ENCODE data around the gene ARL11.

ARL11 gene

DNA sequence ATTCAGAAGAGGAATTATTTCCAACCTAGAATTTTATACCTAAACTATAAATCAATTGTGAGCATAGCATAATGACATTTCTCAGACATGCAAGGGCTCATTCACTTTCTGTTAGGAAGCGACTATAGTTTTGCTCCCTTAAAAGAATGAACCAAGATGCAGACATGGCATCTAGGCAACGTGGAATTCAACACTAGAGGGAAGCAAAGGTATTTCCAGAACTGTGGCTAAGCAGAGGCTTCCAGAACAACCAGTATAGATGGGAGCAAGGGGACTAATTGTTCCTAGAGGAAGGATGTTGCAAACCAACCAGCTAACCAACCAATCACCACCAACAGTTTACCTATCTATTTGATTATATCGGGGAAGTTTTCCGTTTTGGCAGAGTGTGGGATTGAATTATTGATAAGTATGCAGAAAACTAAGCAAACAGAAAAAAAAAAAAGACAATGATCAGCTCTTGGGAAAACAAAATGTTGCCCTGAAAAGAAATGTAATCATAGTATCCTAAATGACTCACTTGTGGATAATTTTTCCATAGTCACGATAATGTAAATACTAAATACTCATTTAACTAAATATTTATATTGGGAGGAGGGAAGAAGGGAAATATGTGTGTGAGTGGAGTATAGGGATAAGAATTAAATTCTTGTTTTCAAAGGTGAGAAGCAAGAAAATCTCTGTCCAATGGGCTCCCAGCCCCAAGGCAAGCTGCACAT is 21.1 kb downstream of the ARL11 start:
- DNase-seq: no peak
- TF ChIP-seq POLR2A (IDR thresholded peaks at IDR 0.05; ENCODE audit: low read length) (no peak), GATA1 (IDR thresholded peaks at IDR 0.05; ENCODE audit: low read depth, low read length) (no peak)

DNA sequence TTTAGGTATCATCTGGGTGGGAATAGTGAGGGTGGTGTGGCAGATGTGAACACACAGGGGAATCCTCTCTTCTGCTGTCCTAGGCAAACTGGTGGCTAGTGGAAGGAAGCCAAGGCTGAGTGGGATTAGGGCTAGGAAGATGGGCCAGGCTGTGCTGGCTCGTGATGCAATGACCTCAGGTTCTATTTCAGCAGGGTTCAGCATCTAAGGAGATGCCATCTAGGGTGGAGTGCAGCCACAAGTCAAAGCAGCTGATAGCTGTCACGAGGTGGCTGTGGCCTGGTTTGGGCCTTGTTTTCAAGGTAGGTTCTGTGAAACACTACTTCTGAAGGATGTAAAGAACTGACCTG is 21.6 kb downstream of the ARL11 start:
- no peak for TF ChIP-seq GATA1 (IDR thresholded peaks at IDR 0.05; ENCODE audit: low read depth, low read length)
- no peak for TF ChIP-seq POLR2A (IDR thresholded peaks at IDR 0.05; ENCODE audit: low read length)
- DNase-seq: peak in 1 of 2 experiments; percentile 15

DNA sequence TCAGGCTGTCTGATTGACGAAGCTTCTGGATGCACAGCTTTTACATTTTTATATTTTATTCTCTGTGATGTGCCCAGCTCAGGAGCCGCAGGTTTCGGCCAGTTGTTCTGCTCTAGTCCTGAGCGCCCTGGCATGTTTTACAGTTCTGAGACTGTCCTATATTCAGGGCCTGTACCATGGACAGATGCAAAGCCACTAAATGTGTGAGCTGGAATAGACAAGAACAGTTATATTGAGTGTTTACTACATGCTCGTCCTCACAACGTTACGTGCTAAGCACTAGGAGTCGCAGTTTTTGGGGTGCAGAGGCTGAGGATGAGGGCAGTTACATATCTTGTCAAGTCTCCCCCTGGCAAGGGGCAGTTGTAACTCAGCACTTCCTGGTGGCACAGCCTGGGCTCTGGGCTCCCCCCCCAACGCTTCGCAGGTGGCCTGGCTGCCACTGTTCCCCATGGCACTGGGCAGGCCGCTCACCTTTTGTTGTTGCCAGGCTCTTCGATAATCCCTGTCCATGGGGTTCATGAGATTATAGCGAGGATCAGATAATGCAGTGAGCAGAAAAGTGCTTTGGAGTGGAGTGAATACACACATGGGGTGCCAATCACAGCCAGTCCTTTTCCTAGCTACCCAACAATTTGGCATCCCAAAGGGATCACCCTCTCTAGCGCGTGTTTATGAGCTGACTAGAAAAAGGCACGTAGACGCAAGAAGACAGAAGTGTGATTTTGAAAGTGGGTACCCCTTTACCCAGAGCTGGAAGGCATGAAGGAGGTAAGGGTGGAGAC is 23.5 kb downstream of the ARL11 start:
- DNase-seq: no peak
- no peak for TF ChIP-seq GATA1 (IDR thresholded peaks at IDR 0.05; ENCODE audit: low read depth, low read length)
- no peak for TF ChIP-seq POLR2A (IDR thresholded peaks at IDR 0.05; ENCODE audit: low read length)

DNA sequence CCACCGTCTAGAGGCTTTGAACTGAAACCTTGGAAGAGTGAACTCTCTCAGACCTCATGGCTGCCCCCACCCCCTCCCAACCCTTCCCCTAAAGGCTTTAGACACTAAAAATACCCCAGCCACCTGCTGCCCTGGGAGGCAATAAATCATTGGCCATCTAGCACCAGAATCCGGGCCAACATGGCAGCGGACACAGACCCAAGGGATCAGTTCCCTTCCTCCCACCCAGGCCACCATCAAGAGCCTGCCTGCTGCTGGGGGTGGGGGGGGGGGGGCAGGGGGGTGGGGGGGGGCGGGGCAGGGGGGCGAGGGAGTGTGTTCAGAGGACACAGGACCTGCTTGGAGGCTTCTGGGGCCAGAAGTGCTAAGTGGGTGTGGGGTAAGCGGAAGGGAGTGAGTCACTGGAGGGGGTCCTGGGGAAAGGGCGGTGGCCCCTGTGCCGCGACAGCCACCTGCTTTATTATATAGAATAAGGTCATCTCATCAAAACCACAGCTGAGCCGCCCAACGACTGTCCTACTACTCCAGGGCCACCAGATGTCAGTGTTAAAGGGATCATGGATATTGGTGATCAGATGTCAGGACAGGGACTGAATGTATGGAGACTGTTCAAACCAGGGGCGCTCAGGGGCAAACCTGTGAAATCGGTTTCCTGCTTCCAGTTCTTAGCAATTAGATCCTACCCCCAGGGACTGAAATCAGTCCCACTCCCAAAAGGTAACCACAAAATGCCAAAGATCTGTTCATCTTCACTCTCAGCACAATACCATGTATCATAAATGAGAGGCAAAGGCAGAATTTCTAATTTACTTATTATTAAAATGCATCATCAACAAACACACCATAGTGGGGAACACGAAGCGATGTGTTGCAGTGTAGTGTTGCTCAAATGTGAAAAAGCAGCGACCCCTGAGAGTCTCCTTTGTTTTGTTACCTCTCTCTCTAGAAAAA is 24.3 kb downstream of the ARL11 start:
- peak; percentile 55 to 64 for DNase-seq
- no peak for TF ChIP-seq POLR2A (IDR thresholded peaks at IDR 0.05; ENCODE audit: low read length)
- no peak for TF ChIP-seq GATA1 (IDR thresholded peaks at IDR 0.05; ENCODE audit: low read depth, low read length)

DNA sequence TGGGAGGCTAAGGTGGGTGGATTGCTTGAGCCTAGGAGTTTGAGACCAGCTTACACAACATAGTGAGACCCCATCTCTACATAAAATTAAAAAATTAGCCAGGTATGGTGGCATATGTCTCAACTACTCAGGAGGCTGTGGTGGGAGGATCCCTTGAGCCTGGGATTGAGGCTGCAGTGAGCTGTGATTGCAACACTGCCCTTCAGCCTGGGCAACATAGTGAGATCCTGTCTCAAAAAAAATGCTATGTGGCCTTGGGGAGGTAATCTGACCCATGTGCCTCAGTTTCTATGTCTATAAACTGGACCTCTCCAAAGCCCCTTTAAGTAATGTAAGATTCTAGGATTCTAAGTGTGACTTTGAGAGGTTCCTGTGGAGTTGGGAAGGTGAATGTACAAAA is 25.2 kb downstream of the ARL11 start:
- no peak for DNase-seq
- TF ChIP-seq POLR2A (IDR thresholded peaks at IDR 0.05; ENCODE audit: low read length) (no peak), GATA1 (IDR thresholded peaks at IDR 0.05; ENCODE audit: low read depth, low read length) (no peak)

DNA sequence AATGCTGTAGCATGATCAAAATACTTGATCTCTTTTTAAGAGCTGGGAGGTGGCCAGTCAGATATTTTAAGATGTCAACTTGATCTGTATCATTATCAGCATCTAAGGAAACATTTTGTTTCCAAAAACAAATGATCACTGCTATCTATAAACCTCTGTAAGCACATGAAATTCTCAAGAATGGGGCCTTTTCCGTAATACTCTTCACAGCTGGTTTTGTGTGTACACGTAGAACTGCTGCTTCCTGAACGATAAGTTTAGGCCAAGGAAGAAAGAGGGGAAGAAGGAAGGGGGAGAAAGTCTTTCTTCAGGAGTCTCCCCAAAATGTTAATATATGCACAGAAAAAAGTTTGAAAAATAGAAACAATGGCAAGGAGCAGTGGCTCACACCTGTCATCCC is 25.7 kb downstream of the ARL11 start:
- DNase-seq: no peak
- no peak for TF ChIP-seq GATA1 (IDR thresholded peaks at IDR 0.05; ENCODE audit: low read depth, low read length)
- TF ChIP-seq POLR2A (IDR thresholded peaks at IDR 0.05; ENCODE audit: low read length): no peak

DNA sequence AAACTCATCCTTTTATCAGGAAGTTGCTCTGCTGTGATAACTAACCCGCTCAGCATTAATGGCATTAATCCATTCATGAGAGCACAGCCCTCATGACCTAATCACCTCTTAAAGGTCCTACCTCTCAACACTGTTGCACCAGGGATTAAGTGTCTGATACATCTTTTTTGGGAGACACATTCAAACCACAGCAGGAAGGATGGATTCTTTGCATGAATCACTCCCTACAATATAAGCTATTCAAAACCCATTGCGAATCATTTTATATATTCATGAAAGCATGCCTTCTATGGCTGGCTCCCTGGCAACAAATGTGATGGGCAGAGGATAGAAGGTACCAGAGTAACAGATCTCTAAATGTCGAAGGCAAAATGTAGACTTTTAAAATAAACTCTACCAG is 27.6 kb downstream of the ARL11 start:
- TF ChIP-seq POLR2A (IDR thresholded peaks at IDR 0.05; ENCODE audit: low read length) (no peak), GATA1 (IDR thresholded peaks at IDR 0.05; ENCODE audit: low read depth, low read length) (no peak)
- DNase-seq: peak in 1 of 2 experiments; percentile 5

DNA sequence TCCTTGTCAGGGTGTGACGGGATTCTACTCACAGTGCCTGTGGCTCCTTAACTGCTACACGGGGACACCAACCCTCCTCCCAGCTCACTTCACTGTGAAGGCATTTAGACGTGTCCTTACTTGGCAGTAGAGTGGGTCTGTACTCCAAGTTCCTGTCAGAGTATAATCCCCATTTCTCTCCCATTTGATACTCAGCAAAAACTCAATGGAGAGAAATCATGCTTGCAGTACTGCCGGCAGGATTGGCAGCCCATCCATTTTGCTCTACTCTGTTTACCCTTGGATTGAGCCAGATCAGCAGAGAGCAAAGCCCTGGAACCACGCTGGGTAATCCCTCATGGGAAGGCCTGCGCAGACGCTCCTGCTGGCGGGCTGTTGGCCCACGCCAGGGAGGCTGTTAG is 28.9 kb downstream of the ARL11 start:
- DNase-seq: no peak
- TF ChIP-seq GATA1 (IDR thresholded peaks at IDR 0.05; ENCODE audit: low read depth, low read length) (no peak), POLR2A (IDR thresholded peaks at IDR 0.05; ENCODE audit: low read length) (no peak)

DNA sequence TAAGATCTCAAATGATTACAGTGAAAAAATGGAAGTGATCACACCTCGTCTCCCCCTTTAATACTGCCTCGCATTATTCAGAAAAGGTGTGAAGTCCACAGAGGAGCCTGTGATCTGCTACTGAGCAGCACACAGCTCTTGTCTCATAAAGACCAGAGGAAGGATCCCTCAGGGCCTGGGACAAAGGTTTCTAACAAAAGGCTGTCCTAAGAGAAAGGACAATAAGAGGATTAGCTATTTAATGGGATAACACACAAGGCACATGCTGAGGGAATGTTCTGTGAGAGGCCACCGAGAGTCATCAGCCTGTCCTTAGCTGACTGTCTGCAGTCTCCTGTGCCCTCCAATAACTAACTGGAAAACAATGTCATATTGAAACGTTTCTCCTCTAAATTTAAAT is 36.3 kb downstream of the ARL11 start:
- DNase-seq: no peak
- no peak for TF ChIP-seq GATA1 (IDR thresholded peaks at IDR 0.05; ENCODE audit: low read depth, low read length)
- no peak for TF ChIP-seq POLR2A (IDR thresholded peaks at IDR 0.05; ENCODE audit: low read length)

DNA sequence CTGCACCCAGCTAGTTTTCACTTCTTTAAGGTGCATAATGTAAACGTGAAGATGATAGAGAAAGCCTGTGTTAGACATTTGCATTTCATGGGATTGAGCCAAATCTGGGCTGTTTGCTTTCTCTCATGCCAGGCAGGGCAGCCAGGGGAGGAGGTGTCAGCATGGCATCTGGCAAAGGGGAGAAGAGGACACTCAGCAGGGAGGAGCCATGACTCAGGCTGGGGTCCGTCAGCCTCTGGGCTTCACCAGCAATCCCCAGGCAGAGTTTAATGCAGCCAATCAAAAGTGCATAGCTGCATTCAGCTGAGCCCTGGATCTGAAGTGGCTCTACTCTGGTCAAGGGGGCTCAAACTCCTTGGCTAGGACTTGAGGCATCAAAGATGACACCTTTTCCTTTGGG is 39.5 kb downstream of the ARL11 start:
- TF ChIP-seq GATA1 (IDR thresholded peaks at IDR 0.05; ENCODE audit: low read depth, low read length) (no peak), POLR2A (IDR thresholded peaks at IDR 0.05; ENCODE audit: low read length) (no peak)
- no peak for DNase-seq

DNA sequence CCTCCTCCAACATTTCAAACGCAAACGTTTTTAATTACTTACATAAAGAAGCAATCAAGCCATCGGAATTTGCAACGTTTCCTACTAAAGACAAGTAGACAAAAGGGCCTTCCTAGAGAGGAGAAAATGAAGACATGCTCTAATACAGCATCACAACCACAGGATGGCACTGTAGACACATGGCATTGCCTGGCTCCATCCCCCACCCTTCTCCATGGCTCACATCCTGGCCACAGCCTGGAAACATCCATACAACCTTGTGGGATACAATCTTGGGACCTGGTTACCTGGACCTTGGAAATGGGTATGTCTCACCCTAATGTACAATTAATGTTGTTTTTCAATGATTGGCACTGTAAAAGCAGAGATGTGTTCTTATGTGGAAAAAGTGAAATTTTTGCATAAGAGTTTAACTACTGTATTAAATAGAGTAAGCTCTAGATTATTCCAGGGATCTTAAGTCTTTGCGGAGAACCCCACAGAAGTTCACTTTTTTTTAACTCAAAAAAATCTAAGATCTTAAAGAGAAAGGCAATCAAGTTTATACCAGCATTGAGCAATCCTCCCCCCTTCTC is 41.5 kb downstream of the ARL11 start:
- peak; percentile 57 to 73 for DNase-seq
- TF ChIP-seq POLR2A (IDR thresholded peaks at IDR 0.05; ENCODE audit: low read length): no peak

DNA sequence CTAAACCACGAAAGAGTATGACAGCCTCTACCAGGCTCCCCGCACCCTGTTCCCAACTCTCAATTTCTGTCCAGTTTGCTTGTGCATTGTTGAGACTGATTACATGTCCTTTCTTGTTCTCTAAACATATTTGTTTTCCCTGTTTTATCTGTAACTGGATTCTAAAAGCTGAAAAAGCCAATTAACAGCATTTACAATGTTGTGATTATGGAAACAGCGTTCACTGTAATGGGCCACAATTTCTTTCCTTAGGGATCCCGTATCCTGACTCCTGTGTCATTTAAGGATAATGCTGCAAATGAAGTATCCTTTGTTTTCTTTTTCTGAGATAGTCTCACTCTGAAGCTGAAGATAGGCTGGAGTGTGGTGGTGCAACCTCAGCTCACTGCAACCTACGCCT is 42.5 kb downstream of the ARL11 start:
- TF ChIP-seq POLR2A (IDR thresholded peaks at IDR 0.05; ENCODE audit: low read length): no peak
- no peak for TF ChIP-seq GATA1 (IDR thresholded peaks at IDR 0.05; ENCODE audit: low read depth, low read length)
- no peak for DNase-seq

DNA sequence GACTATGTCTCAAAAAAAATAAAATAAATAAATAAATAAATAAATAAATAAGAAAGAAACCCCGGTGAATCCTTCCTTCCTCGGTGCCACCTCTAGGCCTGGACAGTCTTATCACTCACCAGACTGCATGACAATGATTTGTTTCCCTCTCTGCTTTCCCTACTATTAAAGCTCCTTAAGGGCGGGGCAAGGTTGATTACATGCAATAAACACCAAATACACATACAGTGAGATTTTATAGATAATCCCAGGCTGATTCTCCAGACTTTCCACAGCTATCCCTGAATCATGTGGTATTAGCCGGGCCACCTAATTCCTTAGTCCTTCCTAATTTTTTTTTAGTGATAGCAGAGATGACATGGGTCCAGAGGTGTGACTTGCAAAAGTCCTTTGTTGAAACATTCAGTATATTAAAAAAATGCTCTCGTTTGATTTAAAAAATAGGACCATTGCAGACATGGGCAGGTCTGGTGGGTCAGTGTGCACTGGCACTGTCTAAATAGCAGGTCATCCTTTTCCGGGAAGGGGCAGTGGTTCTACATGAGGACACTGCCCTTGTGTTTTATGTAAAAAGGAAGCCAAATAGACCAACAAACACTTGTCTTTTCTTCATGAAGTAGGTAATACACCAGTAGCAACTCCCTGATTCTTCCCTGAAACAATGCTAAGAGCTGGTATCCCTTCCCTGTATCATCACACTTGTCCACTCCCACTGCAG is 48.4 kb downstream of the ARL11 start:
- no peak for DNase-seq
- no peak for TF ChIP-seq POLR2A (IDR thresholded peaks at IDR 0.05; ENCODE audit: low read length)

Data from erythroblast (primary cell).